Measurements from ENCODE around the gene TMEM243.

Gene TMEM243

DNA sequence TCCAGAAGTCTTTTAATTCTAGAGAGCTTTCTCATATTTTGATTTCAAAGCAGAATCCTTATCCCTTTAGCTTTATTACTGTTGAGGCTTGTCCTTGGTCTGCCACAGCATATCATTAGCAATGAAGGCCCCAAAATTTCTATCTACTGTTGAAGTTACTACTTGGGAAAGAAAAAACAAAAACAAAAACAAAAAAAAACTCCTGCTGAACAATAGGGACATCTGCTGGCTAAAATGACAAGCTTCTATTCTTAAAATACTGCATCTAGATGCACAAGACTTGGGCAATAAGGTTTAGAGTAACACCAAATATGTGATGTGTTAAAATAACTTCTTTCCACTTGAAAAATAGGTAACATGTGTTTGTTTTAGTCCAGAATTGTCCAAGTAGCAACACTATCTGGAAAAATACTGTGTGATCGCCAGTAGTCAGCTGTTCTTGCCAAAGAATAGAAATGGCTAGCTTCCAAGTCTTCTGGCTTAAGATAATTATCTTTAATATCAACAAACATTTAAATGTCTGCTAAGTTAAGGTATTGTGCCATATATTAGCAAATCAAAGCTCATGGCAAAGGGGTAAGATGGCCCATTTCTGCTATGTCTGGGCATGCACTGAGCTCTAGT is 71.1 kb downstream of the TMEM243 start:
- DNase-seq = peak; percentile 31
- Histone ChIP-seq H3K9me2 (replicated peaks; ENCODE audit: insufficient read depth, low read length) (no peaks in the 10 kb centered on the region), H3K27ac (ENCODE audit: low read length) (no peak overlapping the region), H3K4me3 (ENCODE audit: low read length) (no peak overlapping the region), H3K9ac (ENCODE audit: low read length) (no peak overlapping the region), H3F3A (ENCODE audit: insufficient read depth, low read length) (peaks cover 22% of the 10 kb centered on the region), H3K4me1 (ENCODE audit: low read length) (peaks cover 24% of the 10 kb centered on the region), H2AFZ (ENCODE audit: low read length) (no peak overlapping the region), H3K9me3 (replicated peaks; ENCODE audit: insufficient read depth, low read length) (no peaks in the 10 kb centered on the region), H3K79me2 (ENCODE audit: low read length) (peaks cover 7% of the 10 kb centered on the region), H4K20me1 (ENCODE audit: insufficient read depth, low read length) (no peaks in the 10 kb centered on the region), H3K27me3 (replicated peaks; ENCODE audit: insufficient read depth, low read length) (no peaks in the 10 kb centered on the region), H3K36me3 (replicated peaks; ENCODE audit: insufficient read depth, low read length) (no peaks in the 10 kb centered on the region), H3K4me2 (ENCODE audit: low read depth, low read length) (no peak overlapping the region)
- no peak for TF ChIP-seq EZH2 (optimal IDR thresholded peaks at IDR 0.05; ENCODE audit: low read depth, low read length)
- no peak for TF ChIP-seq EZH2phosphoT487 (IDR thresholded peaks at IDR 0.05; ENCODE audit: low read length)
- TF ChIP-seq, protein P1, sequence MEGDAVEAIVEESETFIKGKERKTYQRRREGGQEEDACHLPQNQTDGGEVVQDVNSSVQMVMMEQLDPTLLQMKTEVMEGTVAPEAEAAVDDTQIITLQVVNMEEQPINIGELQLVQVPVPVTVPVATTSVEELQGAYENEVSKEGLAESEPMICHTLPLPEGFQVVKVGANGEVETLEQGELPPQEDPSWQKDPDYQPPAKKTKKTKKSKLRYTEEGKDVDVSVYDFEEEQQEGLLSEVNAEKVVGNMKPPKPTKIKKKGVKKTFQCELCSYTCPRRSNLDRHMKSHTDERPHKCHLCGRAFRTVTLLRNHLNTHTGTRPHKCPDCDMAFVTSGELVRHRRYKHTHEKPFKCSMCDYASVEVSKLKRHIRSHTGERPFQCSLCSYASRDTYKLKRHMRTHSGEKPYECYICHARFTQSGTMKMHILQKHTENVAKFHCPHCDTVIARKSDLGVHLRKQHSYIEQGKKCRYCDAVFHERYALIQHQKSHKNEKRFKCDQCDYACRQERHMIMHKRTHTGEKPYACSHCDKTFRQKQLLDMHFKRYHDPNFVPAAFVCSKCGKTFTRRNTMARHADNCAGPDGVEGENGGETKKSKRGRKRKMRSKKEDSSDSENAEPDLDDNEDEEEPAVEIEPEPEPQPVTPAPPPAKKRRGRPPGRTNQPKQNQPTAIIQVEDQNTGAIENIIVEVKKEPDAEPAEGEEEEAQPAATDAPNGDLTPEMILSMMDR (IDR thresholded peaks at IDR 0.05; ENCODE audit: low read length) = peak; percentile 61

DNA sequence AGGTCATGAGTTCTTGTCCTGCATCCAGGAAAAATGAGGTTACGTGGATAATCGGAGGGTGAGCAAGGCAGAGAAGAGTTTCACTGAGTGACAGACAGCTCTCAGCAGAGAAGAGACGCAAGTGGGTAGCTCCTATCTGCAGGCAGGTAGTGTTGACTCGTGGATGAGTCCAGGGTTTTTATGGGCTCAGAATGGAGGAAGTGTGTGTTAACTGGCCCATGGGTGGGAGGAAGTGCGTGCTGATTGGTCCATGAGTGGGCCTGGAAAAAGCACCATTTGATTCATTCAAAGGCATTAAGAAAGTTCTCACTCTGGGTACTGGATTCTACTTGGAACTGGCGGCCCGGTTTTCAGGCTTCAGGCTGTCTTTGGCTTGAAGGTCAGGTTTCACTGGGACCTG is 72.0 kb downstream of the TMEM243 start:
- DNase-seq = no peak
- no peak overlapping the region for H3K9ac ChIP-seq (ENCODE audit: low read length)
- no peak overlapping the region for H3K27ac ChIP-seq (ENCODE audit: low read length)
- TF ChIP-seq, protein P1 (IDR thresholded peaks at IDR 0.05; ENCODE audit: low read length) = no peak
- H3K4me2 ChIP-seq (ENCODE audit: low read depth, low read length) = no peak overlapping the region
- no peaks in the 10 kb centered on the region for H3K36me3 ChIP-seq (replicated peaks; ENCODE audit: insufficient read depth, low read length)
- no peaks in the 10 kb centered on the region for H3K79me2 ChIP-seq (ENCODE audit: low read length)
- peaks cover 15% of the 10 kb centered on the region for H3F3A ChIP-seq (ENCODE audit: insufficient read depth, low read length)
- H3K9me2 ChIP-seq (replicated peaks; ENCODE audit: insufficient read depth, low read length) = no peaks in the 10 kb centered on the region
- no peaks in the 10 kb centered on the region for H3K27me3 ChIP-seq (replicated peaks; ENCODE audit: insufficient read depth, low read length)
- H3K4me3 ChIP-seq (ENCODE audit: low read length) = no peak overlapping the region
- no peaks in the 10 kb centered on the region for H4K20me1 ChIP-seq (ENCODE audit: insufficient read depth, low read length)
- peaks cover 24% of the 10 kb centered on the region for H3K4me1 ChIP-seq (ENCODE audit: low read length)
- H3K9me3 ChIP-seq (replicated peaks; ENCODE audit: insufficient read depth, low read length) = no peaks in the 10 kb centered on the region
- H2AFZ ChIP-seq (ENCODE audit: low read length) = no peak overlapping the region

DNA sequence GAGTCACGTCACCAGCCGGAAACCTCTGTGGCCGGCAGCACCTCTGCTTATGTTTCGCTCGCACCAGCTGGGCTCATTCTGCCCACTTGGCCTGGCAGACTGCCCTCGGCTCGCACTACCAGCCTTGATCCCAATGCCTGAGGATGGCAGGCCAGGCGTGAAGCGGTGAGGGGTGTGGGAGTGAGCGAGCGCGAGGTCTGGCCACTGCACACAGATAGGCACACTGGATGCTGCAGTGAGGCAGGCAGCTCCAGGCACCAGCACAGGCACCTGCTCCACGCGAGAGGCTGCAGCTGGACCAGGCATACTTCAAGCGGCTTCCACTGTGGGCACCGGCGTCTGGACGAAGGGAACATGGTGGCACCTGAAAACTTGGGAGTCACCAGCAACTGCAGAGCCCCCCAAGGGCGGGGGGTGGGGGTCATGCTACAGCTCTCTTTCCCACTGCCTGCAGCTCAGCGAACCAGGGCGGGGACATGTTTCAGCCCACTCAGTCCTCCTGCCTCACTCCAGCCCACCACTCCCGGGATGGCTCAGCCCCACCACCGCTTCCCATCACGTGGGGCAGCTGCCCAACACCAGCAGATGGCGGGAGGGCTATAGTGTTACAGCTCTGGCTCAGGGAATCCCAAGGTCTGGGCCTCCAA is 72.7 kb downstream of the TMEM243 start:
- Histone ChIP-seq H2AFZ (ENCODE audit: low read length) (no peak overlapping the region), H4K20me1 (ENCODE audit: insufficient read depth, low read length) (no peaks in the 10 kb centered on the region), H3K9ac (ENCODE audit: low read length) (no peak overlapping the region), H3K4me2 (ENCODE audit: low read depth, low read length) (no peak overlapping the region), H3K27ac (ENCODE audit: low read length) (no peak overlapping the region), H3K9me3 (replicated peaks; ENCODE audit: insufficient read depth, low read length) (no peaks in the 10 kb centered on the region), H3K79me2 (ENCODE audit: low read length) (no peaks in the 10 kb centered on the region), H3K4me3 (ENCODE audit: low read length) (no peak overlapping the region), H3F3A (ENCODE audit: insufficient read depth, low read length) (peaks cover 12% of the 10 kb centered on the region), H3K4me1 (ENCODE audit: low read length) (peaks cover 24% of the 10 kb centered on the region), H3K9me2 (replicated peaks; ENCODE audit: insufficient read depth, low read length) (no peaks in the 10 kb centered on the region), H3K36me3 (replicated peaks; ENCODE audit: insufficient read depth, low read length) (no peaks in the 10 kb centered on the region), H3K27me3 (replicated peaks; ENCODE audit: insufficient read depth, low read length) (no peaks in the 10 kb centered on the region)
- no peak for DNase-seq
- TF ChIP-seq EZH2 (optimal IDR thresholded peaks at IDR 0.05; ENCODE audit: low read depth, low read length) (no peak), EZH2phosphoT487 (IDR thresholded peaks at IDR 0.05; ENCODE audit: low read length) (no peak)
- TF ChIP-seq, protein P1 (IDR thresholded peaks at IDR 0.05; ENCODE audit: low read length) = no peak
